HepG2 (cell line): ENCODE data around the gene CACTIN. TPM values are rescaled to one million over a fixed set of nuclear protein-coding genes. Genes with fewer than 3 reads are reported as not detected.

Experiments used
- CC2D1A ChIP-seq: sonication (generic); formaldehyde crosslinking; IDR thresholded peaks from 2 replicates; pipeline ENCODE4 v1.8.1; 2023; ENCODE audit warnings: mild to moderate bottlenecking, missing genetic modification reagents
- GATA4 ChIP-seq: sonication (generic); IDR thresholded peaks from 2 replicates; pipeline ENCODE4 v1.6.1; 2016; ENCODE audit warnings: antibody characterized with exemption, low read depth, borderline replicate concordance
- HDAC1 ChIP-seq: sonication (generic); formaldehyde crosslinking; IDR thresholded peaks from 2 replicates; pipeline ENCODE4 v1.5.1; 2020; ENCODE audit warnings: mild to moderate bottlenecking, missing genetic modification reagents
- POGZ ChIP-seq: sonication (generic); formaldehyde crosslinking; IDR thresholded peaks from 2 replicates; pipeline ENCODE4 v1.4.0; 2020; ENCODE audit warnings: mild to moderate bottlenecking, missing genetic modification reagents
- POLR2AphosphoS5 ChIP-seq: IDR thresholded peaks from 2 replicates; pipeline ENCODE4 v1.6.1; 2012; ENCODE audit warnings: low read depth, low read length
- RARG ChIP-seq: sonication (generic); formaldehyde crosslinking; IDR thresholded peaks from 2 replicates; pipeline ENCODE4 v1.4.0; 2020; ENCODE audit warnings: low read depth, mild to moderate bottlenecking, missing genetic modification reagents
- THAP8 ChIP-seq: sonication (generic); formaldehyde crosslinking; IDR thresholded peaks from 2 replicates; pipeline ENCODE4 v1.5.1; 2020; ENCODE audit warnings: missing genetic modification reagents, mild to moderate bottlenecking, borderline replicate concordance
- YY1 ChIP-seq: IDR thresholded peaks from 2 replicates; pipeline ENCODE4 v1.6.1; 2011; ENCODE audit warnings: low read length, low read depth, moderate library complexity, mild to moderate bottlenecking; ENCODE audit not compliant: insufficient read depth, insufficient replicate concordance
- ZBTB25 ChIP-seq: IDR thresholded peaks from 2 replicates; pipeline ENCODE4 v1.6.1; 2018; ENCODE audit warnings: missing genetic modification reagents
- ZFAT ChIP-seq: sonication (generic); formaldehyde crosslinking; conservative IDR thresholded peaks from 2 replicates; pipeline ENCODE4 v1.8.1; 2023; ENCODE audit warnings: missing genetic modification reagents, inconsistent platforms
- ZNF800 ChIP-seq: sonication (generic); formaldehyde crosslinking; IDR thresholded peaks from 2 replicates; pipeline ENCODE4 v1.4.0; 2020; ENCODE audit warnings: missing genetic modification reagents
- polyA plus RNA-seq, 8 experiments: library from polyadenylated mRNA; depleted of rRNA in 3 of 8; stranded (reverse) in 7 of 8; unstranded in 1 of 8; fragments of >200 nt; fragmentation: Illumina TruSeq in 4 of 8; extraction: Trizol in 4 of 8; gene quantifications; 2 replicates each; pipeline versions ENCODE4 v1.2.1 to v1.2.3, GENCODE V29; 2011 to 2016; ENCODE audit warnings: low read depth in 4 of 8, missing spikeins in 1 of 8, mixed read lengths in 1 of 8; ENCODE audit not compliant: insufficient read depth in 1 of 8
- total RNA-seq, 5 experiments: library from RNA; depleted of rRNA; stranded (reverse); fragments of >200 nt; fragmentation: Illumina TruSeq; extraction: Trizol; gene quantifications; 2 replicates each; pipeline ENCODE4 v1.2.3, GENCODE V29; 2016; ENCODE audit warnings: low read depth in 1 of 5
- TF ChIP-seq, protein P1 (sequence below): sonication (generic); formaldehyde crosslinking; IDR thresholded peaks from 2 replicates; pipeline ENCODE4 v1.5.0; 2020; ENCODE audit warnings: missing genetic modification reagents, mild to moderate bottlenecking, borderline replicate concordance
- TF ChIP-seq, protein P2 (sequence below): sonication (generic); formaldehyde crosslinking; IDR thresholded peaks from 2 replicates; pipeline ENCODE4 v1.5.0; 2020; ENCODE audit warnings: mild to moderate bottlenecking, missing genetic modification reagents, borderline replicate concordance
- TF ChIP-seq, protein P3 (sequence below): sonication (generic); formaldehyde crosslinking; conservative IDR thresholded peaks from 2 replicates; pipeline ENCODE4 v1.4.0; 2020; ENCODE audit warnings: mild to moderate bottlenecking, missing genetic modification reagents, moderate library complexity

The CACTIN gene
- total and polyA plus RNA-seq, 2 of the 13 experiments (the other 11 are each of a cell fraction or from before 2014, with no cell fraction given): 10.0 to 16.6 TPM

DNA sequence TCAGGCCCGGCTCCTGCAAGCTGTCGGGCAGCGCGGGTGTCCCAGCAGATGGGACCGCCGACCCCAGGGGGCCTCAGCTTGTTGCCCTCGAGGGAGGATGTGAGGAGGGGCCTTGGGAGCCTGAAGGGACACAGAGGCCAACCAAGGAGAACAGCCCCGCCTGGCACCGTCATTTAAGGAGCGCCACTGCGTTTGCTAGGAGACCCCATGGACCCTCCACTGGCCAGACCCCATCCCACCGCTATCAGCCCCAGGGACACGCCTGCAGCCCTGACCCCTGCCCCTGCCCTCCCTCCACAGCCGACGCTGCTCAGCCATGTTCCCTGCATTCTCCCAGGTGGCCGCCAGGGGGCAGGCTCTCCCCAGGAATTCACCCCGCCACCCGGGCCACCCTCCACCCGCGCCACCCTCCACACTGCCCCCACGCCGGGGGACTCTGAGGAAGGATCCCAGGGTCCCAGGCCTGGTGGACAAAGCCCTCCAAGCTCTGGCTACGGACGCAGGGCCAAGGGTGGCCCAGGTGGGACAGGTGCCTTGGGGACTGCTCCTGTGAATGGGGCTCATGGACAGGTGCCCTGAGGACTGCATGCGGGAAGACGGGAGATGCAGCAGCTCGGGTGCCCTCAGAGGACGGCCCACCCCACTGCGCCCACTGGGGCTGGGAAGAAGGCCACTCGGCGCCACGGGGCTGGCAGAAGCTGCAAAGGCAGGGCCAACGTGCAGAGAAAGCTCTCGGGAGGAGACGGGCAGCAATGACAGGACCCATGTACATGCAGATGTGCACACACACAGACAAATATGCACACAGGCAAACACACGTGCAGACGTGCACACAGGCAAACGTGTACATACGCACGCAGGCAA is 39.3 kb upstream of the CACTIN start (continued):
- TF ChIP-seq, protein P1, sequence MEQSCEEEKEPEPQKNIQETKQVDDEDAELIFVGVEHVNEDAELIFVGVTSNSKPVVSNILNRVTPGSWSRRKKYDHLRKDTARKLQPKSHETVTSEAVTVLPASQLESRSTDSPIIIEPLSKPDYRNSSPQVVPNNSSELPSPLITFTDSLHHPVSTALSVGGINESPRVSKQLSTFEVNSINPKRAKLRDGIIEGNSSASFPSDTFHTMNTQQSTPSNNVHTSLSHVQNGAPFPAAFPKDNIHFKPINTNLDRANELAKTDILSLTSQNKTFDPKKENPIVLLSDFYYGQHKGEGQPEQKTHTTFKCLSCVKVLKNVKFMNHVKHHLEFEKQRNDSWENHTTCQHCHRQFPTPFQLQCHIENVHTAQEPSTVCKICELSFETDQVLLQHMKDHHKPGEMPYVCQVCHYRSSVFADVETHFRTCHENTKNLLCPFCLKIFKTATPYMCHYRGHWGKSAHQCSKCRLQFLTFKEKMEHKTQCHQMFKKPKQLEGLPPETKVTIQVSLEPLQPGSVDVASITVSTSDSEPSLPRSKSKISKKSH (CRISPR knock-in tag): 0 out of 2 replicates have a peak, but pooled peaks have one; percentile 49
- TF ChIP-seq YY1 (peak; percentile 46), ZFAT (CRISPR knock-in tag) (no peak), HDAC1 (CRISPR knock-in tag) (no peak), POLR2AphosphoS5 (no peak), RARG (no peak), THAP8 (CRISPR knock-in tag) (no peak), ZNF800 (CRISPR knock-in tag) (no peak), CC2D1A (CRISPR knock-in tag) (no peak), GATA4 (no peak), POGZ (CRISPR knock-in tag) (no peak), ZBTB25 (CRISPR knock-in tag) (no peak)
- TF ChIP-seq, protein P2, sequence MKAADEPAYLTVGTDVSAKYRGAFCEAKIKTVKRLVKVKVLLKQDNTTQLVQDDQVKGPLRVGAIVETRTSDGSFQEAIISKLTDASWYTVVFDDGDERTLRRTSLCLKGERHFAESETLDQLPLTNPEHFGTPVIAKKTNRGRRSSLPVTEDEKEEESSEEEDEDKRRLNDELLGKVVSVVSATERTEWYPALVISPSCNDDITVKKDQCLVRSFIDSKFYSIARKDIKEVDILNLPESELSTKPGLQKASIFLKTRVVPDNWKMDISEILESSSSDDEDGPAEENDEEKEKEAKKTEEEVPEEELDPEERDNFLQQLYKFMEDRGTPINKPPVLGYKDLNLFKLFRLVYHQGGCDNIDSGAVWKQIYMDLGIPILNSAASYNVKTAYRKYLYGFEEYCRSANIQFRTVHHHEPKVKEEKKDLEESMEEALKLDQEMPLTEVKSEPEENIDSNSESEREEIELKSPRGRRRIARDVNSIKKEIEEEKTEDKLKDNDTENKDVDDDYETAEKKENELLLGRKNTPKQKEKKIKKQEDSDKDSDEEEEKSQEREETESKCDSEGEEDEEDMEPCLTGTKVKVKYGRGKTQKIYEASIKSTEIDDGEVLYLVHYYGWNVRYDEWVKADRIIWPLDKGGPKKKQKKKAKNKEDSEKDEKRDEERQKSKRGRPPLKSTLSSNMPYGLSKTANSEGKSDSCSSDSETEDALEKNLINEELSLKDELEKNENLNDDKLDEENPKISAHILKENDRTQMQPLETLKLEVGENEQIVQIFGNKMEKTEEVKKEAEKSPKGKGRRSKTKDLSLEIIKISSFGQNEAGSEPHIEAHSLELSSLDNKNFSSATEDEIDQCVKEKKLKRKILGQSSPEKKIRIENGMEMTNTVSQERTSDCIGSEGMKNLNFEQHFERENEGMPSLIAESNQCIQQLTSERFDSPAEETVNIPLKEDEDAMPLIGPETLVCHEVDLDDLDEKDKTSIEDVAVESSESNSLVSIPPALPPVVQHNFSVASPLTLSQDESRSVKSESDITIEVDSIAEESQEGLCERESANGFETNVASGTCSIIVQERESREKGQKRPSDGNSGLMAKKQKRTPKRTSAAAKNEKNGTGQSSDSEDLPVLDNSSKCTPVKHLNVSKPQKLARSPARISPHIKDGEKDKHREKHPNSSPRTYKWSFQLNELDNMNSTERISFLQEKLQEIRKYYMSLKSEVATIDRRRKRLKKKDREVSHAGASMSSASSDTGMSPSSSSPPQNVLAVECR (CRISPR knock-in tag): 0 out of 2 replicates have a peak, but pooled peaks have one; percentile 19
- TF ChIP-seq, protein P3, sequence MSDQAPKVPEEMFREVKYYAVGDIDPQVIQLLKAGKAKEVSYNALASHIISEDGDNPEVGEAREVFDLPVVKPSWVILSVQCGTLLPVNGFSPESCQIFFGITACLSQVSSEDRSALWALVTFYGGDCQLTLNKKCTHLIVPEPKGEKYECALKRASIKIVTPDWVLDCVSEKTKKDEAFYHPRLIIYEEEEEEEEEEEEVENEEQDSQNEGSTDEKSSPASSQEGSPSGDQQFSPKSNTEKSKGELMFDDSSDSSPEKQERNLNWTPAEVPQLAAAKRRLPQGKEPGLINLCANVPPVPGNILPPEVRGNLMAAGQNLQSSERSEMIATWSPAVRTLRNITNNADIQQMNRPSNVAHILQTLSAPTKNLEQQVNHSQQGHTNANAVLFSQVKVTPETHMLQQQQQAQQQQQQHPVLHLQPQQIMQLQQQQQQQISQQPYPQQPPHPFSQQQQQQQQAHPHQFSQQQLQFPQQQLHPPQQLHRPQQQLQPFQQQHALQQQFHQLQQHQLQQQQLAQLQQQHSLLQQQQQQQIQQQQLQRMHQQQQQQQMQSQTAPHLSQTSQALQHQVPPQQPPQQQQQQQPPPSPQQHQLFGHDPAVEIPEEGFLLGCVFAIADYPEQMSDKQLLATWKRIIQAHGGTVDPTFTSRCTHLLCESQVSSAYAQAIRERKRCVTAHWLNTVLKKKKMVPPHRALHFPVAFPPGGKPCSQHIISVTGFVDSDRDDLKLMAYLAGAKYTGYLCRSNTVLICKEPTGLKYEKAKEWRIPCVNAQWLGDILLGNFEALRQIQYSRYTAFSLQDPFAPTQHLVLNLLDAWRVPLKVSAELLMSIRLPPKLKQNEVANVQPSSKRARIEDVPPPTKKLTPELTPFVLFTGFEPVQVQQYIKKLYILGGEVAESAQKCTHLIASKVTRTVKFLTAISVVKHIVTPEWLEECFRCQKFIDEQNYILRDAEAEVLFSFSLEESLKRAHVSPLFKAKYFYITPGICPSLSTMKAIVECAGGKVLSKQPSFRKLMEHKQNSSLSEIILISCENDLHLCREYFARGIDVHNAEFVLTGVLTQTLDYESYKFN (CRISPR knock-in tag): no peak
